ENCODE measurements around the gene ABAT.

DNA sequence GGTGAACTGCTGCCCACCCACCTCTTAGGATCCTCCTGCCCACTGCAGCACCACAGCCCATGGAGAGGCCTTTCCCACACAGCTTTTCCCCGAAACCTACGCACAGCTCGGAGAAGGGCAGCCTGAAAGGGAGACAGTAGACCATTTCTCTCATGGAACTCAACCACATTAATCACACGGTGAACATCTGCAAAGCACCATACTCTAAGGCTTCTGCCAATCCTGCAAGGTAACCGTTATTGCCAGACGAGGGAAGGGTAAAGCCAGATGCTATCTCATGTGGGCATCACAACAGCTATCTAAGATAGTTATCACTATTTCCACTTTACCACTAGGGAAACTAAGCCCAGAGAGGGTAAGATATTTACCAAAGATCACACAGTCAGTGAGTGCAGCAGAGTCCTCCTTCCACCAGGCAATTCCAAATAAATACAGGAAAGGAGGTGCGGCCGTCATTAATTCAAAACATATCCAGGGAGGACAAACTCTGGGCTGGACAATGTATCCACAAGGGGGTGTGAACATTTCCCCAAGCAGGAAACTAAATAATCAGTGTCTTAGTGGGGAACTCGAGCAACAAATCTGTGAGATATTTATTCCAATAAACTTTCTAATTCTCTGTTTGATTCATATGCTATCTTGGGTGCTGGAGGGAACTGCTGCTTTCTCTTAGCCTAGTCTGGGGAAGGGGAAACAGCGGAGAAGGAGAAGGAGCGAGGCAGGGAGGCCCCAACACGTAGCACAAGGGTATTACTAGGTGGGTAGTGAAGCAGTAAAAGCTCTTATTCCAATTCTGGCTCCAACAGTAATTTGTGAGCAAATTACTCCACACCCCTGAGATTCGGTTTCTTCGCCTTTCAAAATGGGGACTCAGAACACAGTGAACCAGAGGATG is 122.3 kb downstream of the ABAT start:
- TF ChIP-seq EZH2 (IDR thresholded peaks at IDR 0.05; ENCODE audit: borderline replicate concordance), result no peak
- TF ChIP-seq CTCF (IDR thresholded peaks at IDR 0.05; ENCODE audit: poor library complexity), result no peak
